Natural killer cell (primary cell): ENCODE measurements around the gene KCNJ10. TPM values are rescaled to one million over a fixed set of nuclear protein-coding genes. Genes with fewer than 3 reads are reported as not detected.

Experiments used
- ATAC-seq, 3 donors: fragments of 150-1000 bp in 2 of 3; fragments of 200-7000 bp in 1 of 3; cut with Tn5 transposase; 1 replicate in 1 of 3; 2 replicates in 2 of 3; pipeline ENCODE4 v1.10.0; 2021; ENCODE audit warnings: mild to moderate bottlenecking in 2 of 3, moderate library complexity in 2 of 3
- DNase-seq, 2 donors: peaks; one replicate each; pipeline versions ENCODE4 v3.0.0 to v3.0.0-alpha.2; 2013 to 2021; ENCODE audit warnings: mixed read lengths in 1 of 2
- H3K27ac ChIP-seq: one replicate; pipeline ENCODE4 v1.5.1; 2013; ENCODE audit warnings: mild to moderate bottlenecking, low read length
- H3K27me3 ChIP-seq: one replicate; pipeline ENCODE4 v1.6.1; 2013; ENCODE audit warnings: low read length; ENCODE audit not compliant: control insufficient read depth, insufficient read depth
- H3K36me3 ChIP-seq: one replicate; pipeline ENCODE4 v1.6.1; 2013; ENCODE audit warnings: low read length; ENCODE audit not compliant: control insufficient read depth, insufficient read depth
- H3K4me1 ChIP-seq: one replicate; pipeline ENCODE4 v1.6.1; 2013; ENCODE audit warnings: low read length; ENCODE audit not compliant: control insufficient read depth, insufficient read depth
- H3K4me3 ChIP-seq: one replicate; pipeline ENCODE4 v1.5.1; 2013; ENCODE audit warnings: low read length
- H3K9me3 ChIP-seq: one replicate; pipeline ENCODE4 v1.6.1; 2013; ENCODE audit warnings: low read length; ENCODE audit not compliant: control insufficient read depth, insufficient read depth
- H3K27ac Mint-ChIP-seq, 2 donors: one replicate each; pipeline ENCODE4 v1.8.0; 2022; ENCODE audit warnings: mild to moderate bottlenecking in 2 of 2, mixed read lengths in 2 of 2, moderate library complexity in 1 of 2
- H3K27me3 Mint-ChIP-seq, 2 donors: one replicate each; pipeline ENCODE4 v1.8.0; 2022; ENCODE audit warnings: low read depth in 2 of 2, mixed read lengths in 2 of 2
- H3K36me3 Mint-ChIP-seq: one replicate; pipeline ENCODE4 v1.8.0; 2022; ENCODE audit warnings: mixed read lengths
- H3K4me1 Mint-ChIP-seq, 2 donors: one replicate each; pipeline ENCODE4 v1.8.0; 2022; ENCODE audit warnings: mixed read lengths in 2 of 2
- H3K4me3 Mint-ChIP-seq: one replicate; pipeline ENCODE4 v1.8.0; 2022; ENCODE audit warnings: mild to moderate bottlenecking, moderate library complexity, mixed read lengths
- H3K9me3 Mint-ChIP-seq, 2 donors: one replicate each; pipeline ENCODE4 v1.8.0; 2022; ENCODE audit warnings: mixed read lengths in 2 of 2
- CTCF ChIP-seq: fragments of 200-600 bp; IDR thresholded peaks from one replicate; pipeline ENCODE4 v1.8.0; 2022; ENCODE audit warnings: antibody characterized with exemption
- WGBS: methylation state at CpG from one replicate; pipeline ENCODE4 v1.1.7; 2013; ENCODE audit warnings: missing lambda C conversion rate; ENCODE audit not compliant: insufficient coverage; 5-methylcytosine and 5-hydroxymethylcytosine counted together
- intact Hi-C: fragments of 100-400 bp; cut with micrococcal nuclease; formaldehyde crosslinking; loops from one replicate; pipeline ENCODE4 v1.14.2; 2022
- total RNA-seq, 4 donors: library from RNA; stranded (reverse); fragments of 120-200 nt in 1 of 4; gene quantifications; one replicate each; pipeline versions ENCODE4 v1.2.3 to v1.2.4, GENCODE V29; 2013 to 2022

Gene KCNJ10
- total RNA-seq, 3 donors from 2014 or later (not counting 1 experiment from before 2014, with no cell fraction given): not detected

GRCh38 chr1:160017592-160017991 is 52.4 kb downstream of the KCNJ10 start:
- no peaks in the 10 kb centered on the region for H3K36me3 ChIP-seq
- 94% methylated on average over 1 of the region's 1 CpG for WGBS
- Mint-ChIP-seq H3K36me3 (no peaks in the 10 kb centered on the region), H3K4me1 (no peaks in the 10 kb centered on the region), H3K27ac (no peak overlapping the region), H3K4me3 (no peak overlapping the region), H3K9me3 (no peaks in the 10 kb centered on the region), H3K27me3 (peaks cover 0 to 15% of the 10 kb centered on the region in 2 donors)
- intact Hi-C loops: no loop called here
- no peak overlapping the region for H3K4me3 ChIP-seq
- no peak for TF ChIP-seq CTCF
- H3K9me3 ChIP-seq: no peaks in the 10 kb centered on the region
- DNase-seq (no peak), ATAC-seq (no peak)
- no peaks in the 10 kb centered on the region for H3K27me3 ChIP-seq
- H3K27ac ChIP-seq: no peak overlapping the region
- H3K4me1 ChIP-seq: no peaks in the 10 kb centered on the region

- no peak overlapping the region for H3K4me3 Mint-ChIP-seq
- no peaks in the 10 kb centered on the region for H3K4me1 Mint-ChIP-seq
- no peaks in the 10 kb centered on the region for H3K9me3 Mint-ChIP-seq
- no peak overlapping the region for H3K27ac Mint-ChIP-seq
- peaks cover 8% of the 10 kb centered on the region in 2 donors for H3K27me3 Mint-ChIP-seq
- H3K9me3 ChIP-seq: no peaks in the 10 kb centered on the region
- 77% methylated on average over 3 of the region's 3 CpGs for WGBS
- no peak for DNase-seq
- H3K27ac ChIP-seq: no peak overlapping the region
- H3K36me3 Mint-ChIP-seq: no peaks in the 10 kb centered on the region
- no peaks in the 10 kb centered on the region for H3K27me3 ChIP-seq
- no peak overlapping the region for H3K4me3 ChIP-seq
- intact Hi-C loops: no loop called here
- no peak for TF ChIP-seq CTCF
- H3K36me3 ChIP-seq: no peaks in the 10 kb centered on the region
- H3K4me1 ChIP-seq: no peaks in the 10 kb centered on the region
- no peak for ATAC-seq
Observed at GRCh38 chr1:160011781-160012180, 58.2 kb downstream of the KCNJ10 start.

- no peaks in the 10 kb centered on the region for H3K4me1 Mint-ChIP-seq
- no peak for TF ChIP-seq CTCF
- Histone ChIP-seq H3K27me3 (no peaks in the 10 kb centered on the region), H3K36me3 (no peaks in the 10 kb centered on the region), H3K4me1 (no peaks in the 10 kb centered on the region), H3K4me3 (no peak overlapping the region), H3K9me3 (no peaks in the 10 kb centered on the region), H3K27ac (no peak overlapping the region)
- ATAC-seq (no peak), DNase-seq (no peak)
- intact Hi-C loops: loop anchor here (5.0 to 10.0 kb wide), 3 partner anchors 205 to 878 kb away; partner anchors contain the start of gene FCRL6
- H3K36me3 Mint-ChIP-seq: no peaks in the 10 kb centered on the region
- H3K9me3 Mint-ChIP-seq: no peaks in the 10 kb centered on the region
- no peak overlapping the region for H3K4me3 Mint-ChIP-seq
- WGBS: 64% methylated on average over 1 of the region's 2 CpGs
- peaks cover 8% of the 10 kb centered on the region in 2 donors for H3K27me3 Mint-ChIP-seq
- no peak overlapping the region for H3K27ac Mint-ChIP-seq
Observed at GRCh38 chr1:160009801-160010200, 60.2 kb downstream of the KCNJ10 start.

GRCh38 chr1:160009081-160009480 is 60.9 kb downstream of the KCNJ10 start:
- H3K27ac ChIP-seq: no peak overlapping the region

More at GRCh38 chr1:160009081-160009480, 60.9 kb downstream of the KCNJ10 start:
- H3K9me3 Mint-ChIP-seq: no peaks in the 10 kb centered on the region
- Histone ChIP-seq H3K4me1 (no peaks in the 10 kb centered on the region), H3K4me3 (no peak overlapping the region), H3K9me3 (no peaks in the 10 kb centered on the region), H3K36me3 (no peaks in the 10 kb centered on the region), H3K27me3 (no peaks in the 10 kb centered on the region)
- 60% methylated on average over 1 of the region's 2 CpGs for whole genome bisulfite sequencing
- no peak overlapping the region for H3K4me3 Mint-ChIP-seq
- peaks cover 8 to 11% of the 10 kb centered on the region in 2 donors for H3K27me3 Mint-ChIP-seq
- DNase-seq (no peak), ATAC-seq (no peak)
- H3K4me1 Mint-ChIP-seq: no peaks in the 10 kb centered on the region
- no peak overlapping the region for H3K27ac Mint-ChIP-seq
- TF ChIP-seq CTCF: no peak
- no peaks in the 10 kb centered on the region for H3K36me3 Mint-ChIP-seq
- intact Hi-C loops: loop anchor here (5.0 to 10.0 kb wide), 3 partner anchors 204 to 877 kb away; partner anchors contain the start of gene FCRL6
